NB4 (cell line): Measurements from ENCODE around the gene THOC5.

ENCODE experiments used
- CTCF ChIP-seq: IDR thresholded peaks from one replicate; pipeline ENCODE4 v1.5.1; 2012; ENCODE audit warnings: low read depth, low read length
- MAX ChIP-seq: IDR thresholded peaks from 2 replicates; pipeline ENCODE4 v1.6.1; 2011; ENCODE audit warnings: low read depth, low read length
- MYC ChIP-seq: IDR thresholded peaks from 2 replicates; pipeline ENCODE4 v1.6.1; 2011; ENCODE audit warnings: low read depth, low read length
- POLR2A ChIP-seq: IDR thresholded peaks from 2 replicates; pipeline ENCODE4 v1.6.1; 2011; ENCODE audit warnings: mild to moderate bottlenecking; ENCODE audit not compliant: insufficient read length; ENCODE audit errors: extremely low read depth

- TF ChIP-seq CTCF (no peak), MAX (no peak), POLR2A (no peak), MYC (no peak)
Measured at GRCh38 chr22:29569011-29569678, 15.6 kb upstream of the THOC5 start.
